ENCODE measurements around the gene LIX1. TPM values are rescaled to one million over a fixed set of nuclear protein-coding genes. Genes with fewer than 3 reads are reported as not detected.

LIX1 gene
- total RNA-seq, 4 donors from 2014 or later: 0.13 to 0.48 TPM; not detected in 2

- Histone ChIP-seq H3K9me3 (no peaks in the 10 kb centered on the region), H3K4me1 (no peaks in the 10 kb centered on the region), H3K36me3 (peaks cover 67% of the 10 kb centered on the region), H3K27ac (no peak overlapping the region), H3K4me3 (no peak overlapping the region), H3K27me3 (no peaks in the 10 kb centered on the region)
- no peak for TF ChIP-seq POLR2AphosphoS5 (IDR thresholded peaks at IDR 0.05)
- no peak for TF ChIP-seq POLR2A (IDR thresholded peaks at IDR 0.05)
- TF ChIP-seq, protein P1, sequence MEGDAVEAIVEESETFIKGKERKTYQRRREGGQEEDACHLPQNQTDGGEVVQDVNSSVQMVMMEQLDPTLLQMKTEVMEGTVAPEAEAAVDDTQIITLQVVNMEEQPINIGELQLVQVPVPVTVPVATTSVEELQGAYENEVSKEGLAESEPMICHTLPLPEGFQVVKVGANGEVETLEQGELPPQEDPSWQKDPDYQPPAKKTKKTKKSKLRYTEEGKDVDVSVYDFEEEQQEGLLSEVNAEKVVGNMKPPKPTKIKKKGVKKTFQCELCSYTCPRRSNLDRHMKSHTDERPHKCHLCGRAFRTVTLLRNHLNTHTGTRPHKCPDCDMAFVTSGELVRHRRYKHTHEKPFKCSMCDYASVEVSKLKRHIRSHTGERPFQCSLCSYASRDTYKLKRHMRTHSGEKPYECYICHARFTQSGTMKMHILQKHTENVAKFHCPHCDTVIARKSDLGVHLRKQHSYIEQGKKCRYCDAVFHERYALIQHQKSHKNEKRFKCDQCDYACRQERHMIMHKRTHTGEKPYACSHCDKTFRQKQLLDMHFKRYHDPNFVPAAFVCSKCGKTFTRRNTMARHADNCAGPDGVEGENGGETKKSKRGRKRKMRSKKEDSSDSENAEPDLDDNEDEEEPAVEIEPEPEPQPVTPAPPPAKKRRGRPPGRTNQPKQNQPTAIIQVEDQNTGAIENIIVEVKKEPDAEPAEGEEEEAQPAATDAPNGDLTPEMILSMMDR (IDR thresholded peaks at IDR 0.05): no peak
- WGBS: 70% methylated on average over 6 of the region's 6 CpGs
- no peak for DNase-seq (ENCODE audit: low spot score in 2 of 2)
Observed at GRCh38 chr5:97167435-97167834, 25.0 kb upstream of the LIX1 start.

- Histone ChIP-seq H3K27ac (no peak overlapping the region), H3K9me3 (no peaks in the 10 kb centered on the region), H3K4me1 (no peaks in the 10 kb centered on the region), H3K27me3 (no peaks in the 10 kb centered on the region), H3K36me3 (peaks cover 55% of the 10 kb centered on the region), H3K4me3 (no peak overlapping the region)
- DNase-seq (ENCODE audit: low spot score in 2 of 2): no peak
- TF ChIP-seq, protein P1 (IDR thresholded peaks at IDR 0.05): no peak
- TF ChIP-seq EP300 (IDR thresholded peaks at IDR 0.05) (no peak), POLR2AphosphoS5 (IDR thresholded peaks at IDR 0.05) (no peak), POLR2A (IDR thresholded peaks at IDR 0.05) (no peak)
- WGBS: 21% methylated on average over 1 of the region's 1 CpG
Observed at GRCh38 chr5:97165726-97166125, 23.3 kb upstream of the LIX1 start.

DNA sequence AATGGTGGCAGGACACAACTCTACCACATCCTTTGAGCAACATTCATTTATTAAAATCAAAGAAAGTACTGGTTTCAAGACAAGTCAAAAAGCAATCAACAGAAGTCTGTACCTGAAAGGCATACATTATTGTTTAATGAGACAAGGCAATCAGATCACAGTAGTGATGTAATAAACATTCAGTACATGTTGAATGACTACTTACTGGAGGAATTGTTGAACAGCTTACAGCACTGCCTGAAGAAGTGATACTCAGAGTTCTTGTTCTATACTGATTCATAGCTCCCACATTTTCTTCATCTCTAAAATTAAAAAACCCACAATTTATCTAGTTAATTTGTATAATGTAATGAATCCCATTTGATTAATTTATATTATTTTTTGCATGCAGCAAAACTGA, 22.4 kb upstream of the LIX1 start:
- no peak overlapping the region for H3K27ac ChIP-seq
- peaks cover 56% of the 10 kb centered on the region for H3K36me3 ChIP-seq
- TF ChIP-seq POLR2AphosphoS5 (IDR thresholded peaks at IDR 0.05) (no peak), POLR2A (IDR thresholded peaks at IDR 0.05) (no peak), EP300 (IDR thresholded peaks at IDR 0.05) (no peak)
- TF ChIP-seq, protein P1 (IDR thresholded peaks at IDR 0.05): no peak
- no peaks in the 10 kb centered on the region for H3K9me3 ChIP-seq
- H3K4me1 ChIP-seq: no peaks in the 10 kb centered on the region
- no peak overlapping the region for H3K4me3 ChIP-seq
- DNase-seq (ENCODE audit: low spot score in 2 of 2): no peak
- no peaks in the 10 kb centered on the region for H3K27me3 ChIP-seq

- 91% methylated on average over 3 of the region's 5 CpGs for WGBS
- Histone ChIP-seq H3K4me3 (no peak overlapping the region), H3K27ac (no peak overlapping the region), H3K36me3 (peaks cover 53% of the 10 kb centered on the region), H3K27me3 (no peaks in the 10 kb centered on the region), H3K9me3 (no peaks in the 10 kb centered on the region), H3K4me1 (no peaks in the 10 kb centered on the region)
- TF ChIP-seq EP300 (IDR thresholded peaks at IDR 0.05): no peak
- TF ChIP-seq POLR2AphosphoS5 (IDR thresholded peaks at IDR 0.05): no peak
- TF ChIP-seq, protein P1 (IDR thresholded peaks at IDR 0.05): no peak
- no peak for DNase-seq (ENCODE audit: low spot score in 2 of 2)
Observed at GRCh38 chr5:97163790-97164285, 21.4 kb upstream of the LIX1 start.

GRCh38 chr5:97163360-97163764, 21.0 kb upstream of the LIX1 start:
- no peak for TF ChIP-seq EP300 (IDR thresholded peaks at IDR 0.05)
- TF ChIP-seq, protein P1 (IDR thresholded peaks at IDR 0.05): peak; percentile 0 to 45
- Histone ChIP-seq H3K9me3 (no peaks in the 10 kb centered on the region), H3K27me3 (no peaks in the 10 kb centered on the region), H3K27ac (no peak overlapping the region), H3K4me1 (no peaks in the 10 kb centered on the region), H3K4me3 (no peak overlapping the region), H3K36me3 (peaks cover 51% of the 10 kb centered on the region)
- no peak for DNase-seq (ENCODE audit: low spot score in 2 of 2)
